Pons (tissue), 1 donor: ENCODE results near the gene GNG11.
"Not testable (repeated sequence)": the region's sequence is repeated elsewhere in the genome, so short reads cannot be mapped to it uniquely, and the experiment has no call there.

Experiments used
- DNase-seq: peaks from one replicate; pipeline ENCODE4 v3.0.0-alpha.2; 2016; ENCODE audit warnings: low spot score

Gene GNG11

GRCh38 chr7:93911661-93912060 is 9.9 kb upstream of the GNG11 start:
- DNase-seq = not testable (repeated sequence)

GRCh38 chr7:93913197-93913596 is 8.3 kb upstream of the GNG11 start:
- no peak for DNase-seq

- no peak for DNase-seq
These were observed 6.9 kb upstream of the GNG11 start for GRCh38 chr7:93914581-93915066.

DNA sequence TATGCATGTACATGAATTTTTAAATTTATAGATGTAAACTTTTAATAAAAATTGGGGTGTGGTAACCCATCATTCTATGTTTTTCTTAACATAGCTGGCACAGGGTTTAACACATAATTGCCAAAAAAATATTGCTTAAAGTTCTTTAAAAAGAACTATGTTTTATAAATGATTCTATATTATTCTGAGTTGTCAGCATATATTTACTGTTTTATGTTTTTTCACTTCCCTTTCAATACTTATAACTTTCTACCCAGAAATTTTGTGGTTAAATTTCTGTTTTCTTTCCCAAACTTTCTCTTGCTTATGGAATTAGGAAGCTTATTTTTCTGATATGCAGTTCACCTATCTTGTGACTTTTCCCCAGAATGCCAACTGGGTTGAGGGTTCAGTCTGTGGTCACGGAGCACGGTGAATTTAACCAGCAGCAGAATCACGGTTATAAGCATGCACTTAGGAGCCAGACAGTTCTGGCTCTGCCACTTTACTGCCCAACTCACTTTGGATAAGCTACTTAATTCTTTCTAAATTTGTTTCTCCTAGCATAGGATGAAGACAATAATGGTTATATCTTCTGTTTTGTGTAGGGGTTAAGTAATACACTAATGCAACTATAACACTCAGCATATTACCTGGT is 6.2 kb upstream of the GNG11 start:
- not testable (repeated sequence) for DNase-seq

DNA sequence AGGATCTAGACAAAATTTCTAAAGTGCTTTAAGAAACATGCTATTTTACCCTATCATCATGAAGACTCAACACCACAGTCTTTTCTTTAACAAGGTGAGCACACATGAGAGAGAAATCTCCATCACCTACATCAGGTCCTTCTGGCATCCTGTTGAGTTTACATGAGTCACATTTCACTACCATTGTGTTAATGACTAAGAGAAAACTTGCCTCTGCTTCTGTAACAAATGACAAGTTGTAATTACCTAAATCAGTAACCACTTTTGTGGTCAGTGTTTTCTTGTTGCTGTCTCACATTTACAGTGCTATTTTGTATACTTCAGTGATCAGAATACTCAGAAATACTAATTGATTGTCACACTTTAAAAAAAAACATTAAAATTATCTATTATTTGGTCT is 5.6 kb upstream of the GNG11 start:
- DNase-seq = not testable (repeated sequence)

- not testable (repeated sequence) for DNase-seq
These were observed 5.2 kb upstream of the GNG11 start for GRCh38 chr7:93916315-93916714.

DNA sequence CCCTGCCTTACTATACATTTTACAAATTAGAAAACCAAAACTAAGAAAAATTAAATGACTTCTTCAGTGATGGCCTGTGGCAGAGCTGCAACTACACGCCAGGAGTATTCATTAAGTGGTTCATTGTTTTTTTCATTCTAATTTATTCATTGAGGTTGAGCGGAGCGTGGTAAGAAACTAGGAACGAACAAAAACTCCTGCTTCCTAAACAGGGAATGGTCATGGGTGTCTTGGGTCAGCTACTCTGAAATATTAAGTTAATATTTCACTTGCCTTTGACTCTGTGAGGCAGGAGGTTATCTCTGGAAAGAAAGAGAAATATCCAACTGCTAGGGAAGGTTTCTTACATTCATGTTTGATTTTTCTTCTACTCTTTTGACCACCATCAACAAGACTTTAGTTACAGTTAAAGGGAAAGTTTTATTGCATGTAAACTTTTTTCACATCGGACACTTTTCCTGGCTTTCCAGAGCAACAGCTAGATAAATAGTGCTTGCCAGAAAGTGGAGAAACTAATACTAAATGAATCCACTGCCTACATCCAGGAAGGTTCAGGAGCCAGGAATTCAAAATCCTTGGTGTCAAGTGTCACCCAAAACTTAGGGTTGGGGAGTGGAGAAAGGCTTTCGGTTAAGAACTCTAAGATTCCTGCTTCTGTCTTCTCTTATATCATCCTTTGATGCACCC is 896 bp upstream of the GNG11 start:
- DNase-seq = no peak

GRCh38 chr7:93921186-93921585 is 349 bp upstream of the GNG11 start:
- DNase-seq = no peak

DNA sequence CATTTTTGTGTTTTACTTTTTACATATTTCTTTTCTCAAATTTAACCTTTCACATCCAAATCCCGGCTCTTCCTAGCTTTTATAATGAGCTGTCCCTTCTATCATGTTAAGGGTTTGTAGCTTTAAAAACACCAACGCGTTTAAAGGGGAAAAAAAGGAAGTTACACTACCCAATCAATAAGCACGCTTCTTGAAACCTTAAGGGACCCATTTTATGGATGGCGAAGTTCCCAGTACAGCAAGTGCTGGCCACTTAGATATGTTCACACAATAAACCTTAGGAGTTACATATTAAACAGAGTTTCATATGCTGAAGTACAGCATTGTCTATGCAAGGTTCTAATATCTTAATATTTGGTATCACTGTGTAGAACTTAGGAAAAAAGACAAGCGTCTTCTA is 1.8 kb downstream of the GNG11 start:
- DNase-seq = no peak

DNA sequence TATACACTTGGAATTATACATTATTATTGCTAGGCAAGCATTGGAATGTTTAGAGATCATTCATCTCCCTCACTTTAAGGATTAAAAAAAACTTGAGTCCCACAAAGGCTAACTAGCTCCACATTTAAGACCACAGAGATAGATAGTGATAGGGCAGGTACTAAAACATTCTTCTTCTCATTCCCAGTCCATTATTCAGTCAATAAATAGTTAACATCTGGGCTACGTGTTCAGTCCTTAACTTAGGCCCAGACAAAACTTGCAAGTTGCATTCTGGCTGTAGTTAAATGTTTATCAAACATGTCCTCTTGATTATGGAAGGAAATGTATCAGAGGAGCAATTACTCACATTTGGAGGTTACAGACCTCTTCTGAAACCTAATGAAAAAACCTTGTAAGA is 2.4 kb downstream of the GNG11 start:
- no peak for DNase-seq

DNA sequence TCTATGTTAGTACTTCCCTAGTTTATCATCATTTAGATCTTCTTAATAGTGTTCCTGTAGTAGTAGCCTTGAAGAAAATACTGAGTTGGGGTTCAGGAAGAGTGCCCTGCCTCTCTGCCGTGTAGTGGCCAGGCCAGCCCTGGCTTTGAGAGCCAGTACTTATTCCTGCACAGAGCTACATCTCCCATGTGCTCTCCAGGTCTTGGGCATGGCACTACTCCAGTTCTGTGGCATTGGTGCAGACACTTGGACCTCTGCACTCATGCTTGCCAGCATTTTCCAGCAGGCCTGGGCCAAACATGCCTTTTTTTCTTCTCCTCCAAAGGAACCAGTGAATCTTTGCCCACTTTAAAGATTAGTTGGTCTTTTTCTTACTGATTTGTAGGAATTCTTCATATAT is 5.3 kb downstream of the GNG11 start:
- DNase-seq = no peak

GRCh38 chr7:93927585-93927984 is 6.0 kb downstream of the GNG11 start:
- no peak for DNase-seq

DNA sequence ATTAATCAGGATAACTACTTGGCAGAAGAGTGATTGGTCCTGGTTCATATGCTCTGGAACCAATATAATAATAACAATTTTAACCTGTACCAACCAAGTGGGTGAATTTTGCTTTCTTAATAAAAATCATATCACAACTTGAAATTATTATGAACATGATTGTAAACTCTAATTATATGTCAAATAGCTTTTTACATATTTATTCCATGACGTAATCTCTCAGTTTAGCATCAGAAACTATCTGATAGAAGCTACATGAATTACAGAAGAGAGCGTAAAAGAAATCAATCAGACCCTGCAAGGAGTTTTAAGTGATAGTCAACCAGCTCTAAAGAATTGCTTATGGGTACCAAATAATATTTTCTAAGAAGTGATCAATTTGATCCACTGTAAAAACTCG is 10.1 kb downstream of the GNG11 start:
- no peak for DNase-seq

DNA sequence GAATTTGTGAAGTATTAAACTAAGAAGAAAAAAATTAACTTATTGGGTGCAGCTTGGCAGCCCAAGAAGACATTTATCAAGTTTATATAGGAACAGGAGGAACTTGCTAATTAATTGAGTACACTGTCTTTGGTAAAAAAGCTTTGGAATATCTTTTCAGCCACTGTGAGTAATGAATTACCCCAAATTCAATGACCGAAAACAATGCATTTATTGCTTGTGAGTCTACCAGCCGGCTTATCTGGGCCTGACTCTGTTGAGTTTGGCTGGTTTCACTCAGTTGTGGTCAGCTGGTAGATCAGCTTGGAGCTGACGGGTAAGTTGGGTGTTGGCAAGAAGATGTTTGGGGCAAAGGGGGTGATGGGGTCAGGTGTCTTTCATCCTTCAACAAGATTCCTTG is 11.6 kb downstream of the GNG11 start:
- no peak for DNase-seq

GRCh38 chr7:93935102-93935501 is 13.6 kb downstream of the GNG11 start:
- DNase-seq = no peak

DNA sequence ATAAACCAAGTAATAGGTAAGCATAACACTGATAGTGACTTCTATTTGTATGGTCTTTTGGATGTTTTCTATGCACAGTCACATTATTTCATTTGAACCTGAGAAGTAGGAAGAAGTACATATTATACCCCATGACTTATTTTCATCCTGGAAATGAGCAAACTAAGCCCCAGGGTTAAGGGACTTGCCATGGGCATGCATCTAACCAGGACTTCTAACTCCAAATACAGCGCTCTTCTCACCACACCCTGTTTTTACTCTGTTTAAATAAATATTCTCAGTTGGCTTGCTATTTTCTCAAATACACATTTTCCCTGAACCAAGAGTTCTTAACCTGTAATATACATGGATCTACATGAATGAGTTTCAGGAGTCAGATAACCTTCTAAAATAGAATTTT is 16.3 kb downstream of the GNG11 start:
- DNase-seq = no peak

DNA sequence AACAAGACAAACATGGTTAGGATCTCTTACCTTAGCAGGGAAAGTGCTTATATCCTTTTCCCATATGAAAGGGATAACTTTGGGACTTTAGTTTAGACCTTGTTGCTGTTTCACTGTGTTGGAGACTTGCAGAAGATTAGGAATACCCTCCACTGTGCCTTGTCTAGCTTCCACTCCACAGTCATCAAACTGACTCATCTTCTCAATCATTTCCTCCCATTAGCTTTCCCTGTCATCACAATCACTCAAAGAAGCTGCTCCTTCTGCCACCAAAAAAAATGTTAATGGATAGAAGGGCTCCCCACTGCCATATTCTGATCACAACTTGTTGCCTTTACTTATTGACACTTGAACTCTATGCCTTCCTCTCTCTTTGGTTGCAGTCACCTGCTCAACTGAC is 16.8 kb downstream of the GNG11 start:
- no peak for DNase-seq

- DNase-seq = no peak
These were observed 20.4 kb downstream of the GNG11 start for GRCh38 chr7:93941945-93942344.

DNA sequence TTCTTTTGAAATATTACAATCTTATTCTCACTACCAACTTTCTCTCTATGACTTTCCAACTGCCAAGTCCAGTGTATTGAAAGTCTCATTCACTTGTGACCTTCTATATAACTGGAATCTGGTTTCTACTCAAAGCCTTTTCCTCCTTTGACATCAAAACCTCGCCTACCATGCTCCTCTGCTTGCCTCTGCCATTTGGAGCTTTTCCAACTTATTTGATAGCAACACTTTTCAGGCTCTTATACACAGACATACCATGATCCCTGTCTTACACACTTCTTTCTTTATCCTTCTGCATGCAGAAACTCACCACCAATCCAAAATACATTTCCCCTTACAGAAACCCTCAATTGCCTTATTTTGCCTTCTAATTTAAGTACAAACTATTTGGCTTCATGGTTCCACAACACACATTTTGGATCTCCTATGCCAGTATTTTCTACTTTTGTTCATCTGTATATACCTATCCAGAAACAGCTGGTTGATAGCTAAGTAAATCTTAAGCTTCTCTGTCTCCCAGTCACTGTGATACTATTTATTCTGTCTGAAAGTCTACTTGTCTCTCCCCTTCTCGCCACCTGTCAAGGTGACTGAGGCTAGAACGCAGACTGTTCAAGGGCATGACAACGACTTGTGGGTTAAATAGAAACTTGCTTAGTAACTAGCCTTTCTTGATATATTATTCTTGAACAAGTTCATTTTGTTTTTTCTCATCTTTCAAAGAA is 22.4 kb downstream of the GNG11 start:
- DNase-seq = no peak

- DNase-seq = no peak
These were observed 23.1 kb downstream of the GNG11 start for GRCh38 chr7:93944673-93945072.

- DNase-seq = no peak
These were observed 23.5 kb downstream of the GNG11 start for GRCh38 chr7:93945083-93945482.

DNA sequence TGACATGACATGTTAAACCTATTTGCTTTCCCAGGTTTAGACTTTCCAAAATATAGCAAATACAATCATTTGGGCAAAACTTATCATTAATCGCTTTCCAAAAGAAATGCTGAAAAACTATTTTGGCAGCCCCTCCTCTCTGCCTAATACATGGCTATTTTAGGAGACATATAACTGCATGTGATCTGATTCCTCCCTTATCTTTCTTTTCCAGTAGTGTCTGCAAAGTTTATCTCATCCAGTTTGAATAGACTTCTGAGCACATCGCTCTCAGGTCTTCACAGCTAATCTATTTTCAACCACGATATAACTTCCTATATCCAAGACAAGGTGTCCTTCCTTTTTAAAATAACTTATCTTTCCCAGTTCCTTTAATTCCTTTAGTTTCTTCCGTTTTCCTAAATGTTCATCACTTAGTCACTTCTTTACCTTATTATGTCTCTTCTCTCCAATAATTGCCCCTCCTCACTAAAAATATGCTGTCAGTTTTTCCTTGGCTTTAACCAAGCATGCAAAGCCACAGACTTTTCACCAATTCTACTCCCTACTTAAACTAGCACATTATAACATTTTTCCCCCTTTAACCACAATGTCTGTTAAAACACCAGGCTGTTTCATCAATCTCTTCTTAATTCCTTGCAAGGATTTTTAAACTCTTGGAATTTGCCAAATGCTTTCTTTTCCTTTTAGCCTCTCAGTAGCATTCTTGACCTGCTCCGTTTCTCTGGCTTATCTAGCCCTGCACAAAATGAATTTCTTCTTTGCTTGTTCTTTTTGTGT is 24.4 kb downstream of the GNG11 start:
- no peak for DNase-seq
